GM21576 (cell line): Measurements from ENCODE around the gene HDLBP.
A peak's percentile ranks its signal among the peaks of the same experiment; 100 is the strongest.

Source experiments
- ATAC-seq: cut with Tn5 transposase; IDR thresholded peaks from one replicate; pipeline ENCODE4 v1.9.1; 2021; ENCODE audit warnings: mild to moderate bottlenecking, moderate library complexity; ENCODE audit not compliant: unreplicated experiment

HDLBP gene

GRCh38 chr2:241315093-241315878 is at the start of gene HDLBP:
Gene HDLBP (minus strand): TSS chr2:241315672. CDS start chr2:241266869, 48,803 bp downstream.
- peak; percentile 61 for ATAC-seq

GRCh38 chr2:241364781-241365180 is 49.3 kb upstream of the HDLBP start:
- no peak for ATAC-seq

DNA sequence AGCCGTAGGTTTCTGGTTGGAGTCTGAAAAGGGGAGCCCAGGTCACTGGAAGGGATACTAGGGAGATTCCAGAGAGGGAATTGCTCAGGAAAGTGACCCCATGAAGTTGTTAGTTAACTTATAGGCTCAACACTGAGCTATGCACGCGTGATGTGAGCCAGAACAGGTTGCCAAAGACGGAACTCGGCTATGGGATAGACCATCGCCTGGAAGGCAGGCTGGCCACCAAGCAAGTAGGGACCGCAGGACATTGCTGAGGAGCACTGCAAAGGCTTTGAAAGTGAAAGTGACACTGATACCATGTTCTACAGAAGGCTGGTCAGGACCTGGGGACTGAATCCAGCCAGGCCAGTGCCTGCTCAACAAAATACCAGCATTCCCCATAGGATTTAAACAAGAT is 48.0 kb upstream of the HDLBP start:
- ATAC-seq = no peak

DNA sequence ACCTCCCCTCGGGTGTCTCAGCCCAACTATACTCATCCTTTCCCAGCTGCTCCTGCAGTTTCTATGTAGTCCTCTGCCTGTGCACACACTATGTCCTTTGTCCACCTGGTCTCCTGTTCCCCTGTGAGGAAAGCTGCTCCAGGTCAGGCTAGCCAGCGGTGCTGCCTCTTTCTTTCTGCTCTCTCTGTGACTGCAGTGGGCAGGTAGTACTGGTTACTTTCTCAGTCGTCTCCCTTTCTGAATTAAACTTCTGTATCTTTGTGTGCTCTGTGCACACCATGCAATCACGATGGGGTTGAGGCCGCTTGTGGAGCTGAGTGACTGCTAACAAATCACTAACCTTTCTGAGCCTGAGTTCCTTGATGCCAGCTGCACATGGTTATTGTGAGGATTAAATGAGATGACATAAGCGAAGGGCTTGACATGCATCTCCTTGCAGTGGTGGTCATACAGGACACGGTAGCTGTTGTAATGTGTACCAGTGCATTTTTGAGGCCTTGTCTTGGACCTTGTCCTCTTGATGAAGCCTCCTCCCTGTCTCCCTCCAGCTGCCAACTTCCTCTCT is 44.1 kb upstream of the HDLBP start:
- no peak for ATAC-seq

- ATAC-seq = peak; percentile 45
These were observed 43.0 kb upstream of the HDLBP start for GRCh38 chr2:241358470-241358869.

DNA sequence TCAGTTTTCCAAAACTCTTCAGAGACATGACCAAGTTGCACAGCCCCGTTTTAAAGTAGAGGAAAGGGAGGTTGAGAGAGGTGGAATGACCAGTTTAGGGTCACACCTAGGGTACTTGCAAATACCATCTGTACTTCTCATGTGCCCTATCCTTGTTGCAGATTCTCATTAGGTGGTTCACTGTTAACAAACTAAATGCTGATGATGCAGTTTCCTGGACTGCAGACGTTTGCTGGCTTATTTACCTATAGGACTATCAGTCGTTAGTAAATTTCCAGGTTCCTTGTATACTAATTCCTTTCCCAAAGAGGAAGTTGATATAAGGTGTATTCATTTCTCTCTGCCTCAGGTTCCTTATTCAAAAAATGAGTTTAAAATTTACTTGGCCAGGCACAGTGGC is 42.1 kb upstream of the HDLBP start:
- no peak for ATAC-seq

GRCh38 chr2:241356871-241357260 is 41.4 kb upstream of the HDLBP start:
- no peak for ATAC-seq

DNA sequence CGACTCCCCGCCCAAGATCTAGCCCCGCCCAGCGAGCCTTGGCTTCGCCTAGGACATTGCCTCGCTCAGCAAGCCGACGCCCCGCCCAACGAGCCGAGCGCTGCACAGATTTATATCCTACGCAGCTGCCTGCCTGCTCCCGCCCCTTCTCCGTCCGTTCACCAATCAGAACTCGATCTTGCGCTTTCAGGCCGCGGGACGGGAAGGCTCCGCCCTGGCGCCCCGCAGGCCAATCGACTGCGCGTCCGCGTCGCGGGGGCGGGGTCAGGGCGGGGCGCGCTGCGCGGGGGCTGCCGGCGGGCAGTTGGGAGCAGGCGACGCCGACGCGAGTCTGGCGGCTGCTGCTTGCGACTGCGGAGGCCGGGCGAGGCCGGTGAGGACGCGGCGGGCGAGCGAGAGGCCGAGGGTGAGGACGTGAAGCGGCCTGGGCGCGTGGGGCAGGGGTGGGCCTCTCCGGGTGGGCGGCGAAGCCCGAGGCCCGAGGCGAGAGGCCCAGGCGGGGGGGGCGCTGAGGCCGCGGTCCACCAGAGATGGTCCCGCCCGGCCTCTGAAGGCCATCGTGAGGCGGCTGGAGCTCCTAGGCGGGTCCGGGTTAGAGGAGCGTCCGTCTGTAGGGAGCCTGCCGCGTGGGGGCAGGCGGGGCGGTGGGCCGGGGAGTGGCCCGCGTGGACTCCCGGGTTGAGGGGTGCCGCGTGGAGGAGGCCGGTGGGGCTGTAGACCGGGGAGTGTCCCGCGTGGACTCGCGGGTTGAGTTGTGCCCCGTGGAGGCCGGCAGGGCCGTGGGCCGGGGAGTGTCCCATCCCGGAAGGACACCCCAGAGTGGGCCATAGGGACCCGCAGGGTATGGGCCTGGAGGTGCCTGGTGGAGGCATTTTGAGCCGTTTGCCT is 40.8 kb upstream of the HDLBP start, which contains the start of gene FARP2:
Gene FARP2, plus strand, starts transcription at position 303 of the 888 bp plus-strand sequence. CDS start 16,823 bp downstream, outside the sequence.
- peak; percentile 79 for ATAC-seq

DNA sequence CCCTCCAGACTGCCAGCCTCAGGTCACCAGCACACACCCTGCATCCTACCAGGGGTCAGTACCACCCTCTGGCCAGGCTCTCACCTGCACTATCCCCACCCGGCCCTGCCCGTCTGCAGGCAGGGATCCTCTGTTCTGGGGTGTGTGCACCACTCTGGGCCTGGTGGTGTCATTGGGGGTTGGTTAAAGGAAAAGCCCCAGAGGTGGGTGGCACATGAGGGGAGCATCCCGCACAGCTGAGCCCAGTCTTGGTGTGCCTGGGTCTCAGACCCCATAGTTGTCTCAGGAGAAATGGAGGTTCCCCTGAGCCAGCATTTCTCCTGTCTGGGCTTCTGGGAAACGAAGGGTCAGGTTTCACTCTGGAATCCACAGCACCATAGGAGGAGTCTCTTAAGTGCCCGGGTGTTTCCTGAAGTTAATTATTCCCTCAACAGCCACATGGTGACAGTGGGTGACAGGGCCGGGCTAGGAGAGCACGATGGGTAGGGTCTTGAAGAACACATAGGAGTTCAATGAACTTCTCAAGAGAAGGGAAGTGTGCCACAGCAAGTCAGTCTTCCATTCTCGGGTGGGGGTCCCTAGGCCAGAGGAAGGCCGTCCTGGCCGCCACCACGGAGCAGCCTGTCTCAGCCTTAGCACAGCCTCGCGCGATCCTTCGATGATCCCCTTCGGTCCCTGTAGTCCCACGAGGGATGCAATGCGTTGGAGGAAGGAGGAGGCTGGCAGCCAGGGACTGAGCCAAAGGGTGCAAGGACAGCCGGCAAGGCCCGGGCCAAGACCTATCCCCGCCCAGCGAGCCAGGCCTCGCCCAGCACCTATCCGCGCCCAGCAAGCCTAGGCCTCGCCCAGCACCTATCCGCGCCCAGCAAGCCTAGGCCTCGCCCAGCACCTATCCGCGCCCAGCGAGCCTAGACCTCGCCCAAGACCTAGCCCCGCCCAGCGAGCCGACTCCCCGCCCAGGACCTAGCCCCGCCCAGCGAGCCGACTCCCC is 39.5 kb upstream of the HDLBP start:
- peak; percentile 34 for ATAC-seq

DNA sequence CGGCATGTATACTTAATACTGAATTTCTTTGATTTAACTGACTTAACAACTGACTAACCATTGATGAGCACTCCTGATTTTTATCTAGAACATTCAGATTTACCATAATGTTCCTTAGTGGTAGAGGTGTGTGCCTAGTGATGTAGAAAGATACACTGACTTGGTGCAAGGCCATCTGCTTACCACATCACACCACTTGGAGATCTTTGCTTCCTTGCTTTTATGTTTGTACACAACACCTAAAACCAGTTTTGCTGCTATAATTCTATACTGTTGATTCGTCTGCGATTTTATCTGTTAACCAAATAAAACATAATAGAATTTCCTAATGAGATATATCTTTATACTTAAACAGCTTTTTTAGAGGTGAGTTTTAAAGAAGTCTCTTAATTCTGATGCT is 36.8 kb upstream of the HDLBP start:
- ATAC-seq = no peak

- no peak for ATAC-seq
These were observed 36.2 kb upstream of the HDLBP start for GRCh38 chr2:241351640-241352031.

GRCh38 chr2:241350878-241351639 is 35.6 kb upstream of the HDLBP start:
- no peak for ATAC-seq

DNA sequence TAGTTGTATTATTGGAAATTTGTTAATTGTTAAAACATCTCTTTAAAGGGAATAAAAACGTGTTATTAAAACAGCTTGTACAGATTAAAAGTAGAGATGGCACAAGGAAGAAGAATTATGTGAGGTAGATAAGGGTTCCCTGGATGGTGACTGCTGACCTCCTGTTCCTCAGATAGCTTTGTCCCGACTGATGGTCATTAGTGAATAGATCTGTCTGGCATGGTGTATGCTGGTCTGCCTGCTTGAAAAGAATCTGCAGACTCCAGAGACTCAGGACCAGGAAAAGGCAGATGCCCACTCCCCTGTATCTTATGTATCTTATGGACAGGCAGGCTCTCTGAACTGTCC is 35.0 kb upstream of the HDLBP start:
- ATAC-seq = no peak

DNA sequence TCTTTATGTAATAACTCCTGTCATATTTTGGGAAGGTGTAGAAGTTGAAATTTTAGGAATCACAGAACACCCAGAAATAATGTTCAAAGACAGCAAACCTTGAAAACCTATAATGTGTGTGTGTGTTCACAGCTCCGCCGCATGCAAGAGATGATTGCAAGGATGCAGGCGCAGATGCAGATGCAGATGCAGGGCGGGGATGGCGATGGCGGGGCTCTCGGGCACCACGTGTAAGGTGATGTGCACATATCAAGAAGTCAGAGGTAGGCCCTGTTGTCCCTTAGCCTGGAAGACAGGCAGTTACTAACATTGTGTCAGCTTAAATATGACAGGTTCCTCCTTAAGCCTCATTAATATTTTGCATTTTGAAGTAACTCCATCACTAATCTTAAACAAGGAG is 34.5 kb upstream of the HDLBP start:
- no peak for ATAC-seq

DNA sequence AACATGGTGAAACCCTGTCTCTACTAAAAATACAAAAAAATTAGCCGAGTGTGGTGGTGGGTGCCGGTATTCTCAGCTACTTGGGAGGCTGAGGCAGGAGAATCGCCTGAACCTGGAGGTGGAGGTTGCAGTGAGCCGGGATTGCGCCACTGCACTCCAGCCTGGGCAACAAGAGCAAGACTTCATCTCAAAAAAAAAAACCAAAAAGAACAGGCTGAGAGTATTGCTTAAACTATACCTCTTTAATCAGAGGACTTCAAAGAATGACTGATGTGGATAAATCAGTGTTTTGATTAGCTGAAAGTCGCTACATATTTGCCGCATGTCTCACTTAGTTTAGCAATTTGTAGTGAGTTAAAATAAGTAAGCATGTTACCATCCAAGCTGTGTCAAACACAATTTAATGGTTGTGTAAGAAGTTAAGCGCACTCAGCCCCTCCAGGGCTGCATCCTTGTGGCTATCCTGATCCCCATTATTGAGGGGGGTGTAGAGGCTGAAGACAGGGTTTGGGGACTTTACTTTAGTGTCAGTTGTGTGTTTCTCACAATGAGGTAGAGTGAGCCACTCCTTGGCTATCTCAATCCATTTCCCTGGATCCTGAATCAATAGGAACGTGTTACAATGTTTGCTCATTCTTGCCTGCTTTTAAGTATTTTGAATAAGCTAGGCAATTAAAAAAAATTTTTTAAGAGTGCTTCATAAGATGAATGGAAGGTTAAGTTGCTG is 29.6 kb upstream of the HDLBP start:
- no peak for ATAC-seq

DNA sequence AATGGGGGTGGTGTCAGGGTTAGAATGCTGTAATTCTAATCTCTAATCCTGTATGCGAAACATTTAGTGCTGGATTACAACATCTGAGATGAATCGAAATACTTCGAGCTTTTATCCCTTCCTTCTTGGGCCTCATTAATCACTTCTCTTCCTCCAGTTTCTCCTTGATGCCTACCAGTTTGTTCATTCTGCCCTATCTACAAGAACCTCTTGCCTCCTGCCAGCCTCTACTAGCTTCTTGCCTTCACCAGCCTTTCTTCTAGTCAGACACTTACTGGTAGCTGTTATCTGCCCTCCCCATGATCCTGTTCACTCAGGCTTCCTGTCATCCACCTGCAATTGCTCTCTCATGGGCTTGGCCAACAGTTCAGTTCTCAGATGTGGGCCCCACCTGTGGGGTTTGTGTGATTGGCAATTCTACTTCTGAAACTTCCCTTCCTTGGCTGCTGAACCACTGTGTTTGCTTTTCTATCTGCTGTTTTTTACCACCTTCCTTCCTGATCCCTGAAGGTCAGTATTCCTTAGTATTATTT is 25.2 kb upstream of the HDLBP start:
- ATAC-seq = no peak

DNA sequence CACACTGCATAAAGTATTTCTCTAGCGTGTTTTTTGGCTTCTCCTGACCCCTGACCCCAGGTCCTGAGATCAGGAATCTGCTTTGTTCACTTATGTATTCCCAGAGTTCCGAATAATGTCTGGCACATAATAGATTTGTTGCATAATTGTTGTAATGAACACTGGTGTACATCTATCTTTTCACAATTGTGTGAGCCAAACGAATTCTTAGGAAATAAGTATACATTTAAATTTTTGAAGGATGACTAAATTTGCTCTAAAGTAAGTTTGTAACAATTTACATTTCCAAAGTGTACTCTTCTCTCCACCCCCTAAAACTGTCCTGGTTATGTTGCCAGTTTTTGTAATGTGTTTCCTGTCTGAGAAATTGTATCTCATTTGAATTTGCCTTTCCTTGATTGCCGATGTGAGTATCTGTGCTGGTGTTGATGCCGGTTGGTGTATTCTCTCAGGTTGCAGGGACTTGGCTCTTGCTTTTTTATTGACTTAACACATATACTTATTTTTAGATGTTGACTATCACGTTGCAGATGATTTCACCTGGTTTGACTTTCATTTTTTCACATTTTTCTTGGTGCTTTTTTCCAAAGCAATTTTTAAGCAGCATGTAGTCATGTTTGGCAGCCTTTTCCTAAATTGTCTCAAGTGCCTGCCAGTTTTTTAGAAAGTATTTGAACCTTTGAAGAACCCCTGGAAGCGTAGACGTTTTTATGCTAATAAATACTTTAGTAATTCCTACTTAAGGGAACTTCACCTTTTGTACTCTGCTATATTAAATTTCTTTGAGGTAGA is 24.6 kb upstream of the HDLBP start:
- no peak for ATAC-seq

GRCh38 chr2:241334813-241335212 is 19.3 kb upstream of the HDLBP start:
- no peak for ATAC-seq
